WI38 (cell line): ENCODE measurements around the gene PLXDC1.

Source experiments
- H3K4me3 ChIP-seq: 2 replicates; pipeline ENCODE4 v1.5.1; 2011; ENCODE audit warnings: low read depth, mild to moderate bottlenecking, control low read depth, low read length
- TF ChIP-seq, protein P1 (sequence below): IDR thresholded peaks from 2 replicates; pipeline ENCODE4 v1.5.1; 2012; ENCODE audit warnings: low read depth, mild to moderate bottlenecking, control low read depth, low read length

Gene PLXDC1

DNA sequence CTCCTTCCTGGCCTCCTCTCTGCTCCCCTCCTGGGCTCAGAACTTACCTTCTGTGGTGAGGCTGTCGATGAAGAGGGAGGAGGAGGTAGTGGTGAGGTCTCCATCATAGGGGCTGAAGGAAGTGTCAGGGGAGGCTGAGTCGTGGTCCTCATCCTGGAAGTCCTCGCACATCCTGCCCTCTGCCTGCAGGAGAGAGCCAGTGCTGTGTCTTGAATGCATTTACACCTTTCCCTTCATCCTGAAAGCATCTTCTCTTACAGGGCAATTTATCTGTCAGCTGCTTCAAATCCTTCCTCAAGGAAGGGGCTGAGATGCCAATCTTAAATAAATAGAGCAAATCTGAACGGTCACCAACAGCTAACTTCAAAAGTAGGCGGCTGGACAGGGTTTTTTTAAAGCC, 73.6 kb downstream of the PLXDC1 start:
- no peak overlapping the region for H3K4me3 ChIP-seq
- TF ChIP-seq, protein P1, sequence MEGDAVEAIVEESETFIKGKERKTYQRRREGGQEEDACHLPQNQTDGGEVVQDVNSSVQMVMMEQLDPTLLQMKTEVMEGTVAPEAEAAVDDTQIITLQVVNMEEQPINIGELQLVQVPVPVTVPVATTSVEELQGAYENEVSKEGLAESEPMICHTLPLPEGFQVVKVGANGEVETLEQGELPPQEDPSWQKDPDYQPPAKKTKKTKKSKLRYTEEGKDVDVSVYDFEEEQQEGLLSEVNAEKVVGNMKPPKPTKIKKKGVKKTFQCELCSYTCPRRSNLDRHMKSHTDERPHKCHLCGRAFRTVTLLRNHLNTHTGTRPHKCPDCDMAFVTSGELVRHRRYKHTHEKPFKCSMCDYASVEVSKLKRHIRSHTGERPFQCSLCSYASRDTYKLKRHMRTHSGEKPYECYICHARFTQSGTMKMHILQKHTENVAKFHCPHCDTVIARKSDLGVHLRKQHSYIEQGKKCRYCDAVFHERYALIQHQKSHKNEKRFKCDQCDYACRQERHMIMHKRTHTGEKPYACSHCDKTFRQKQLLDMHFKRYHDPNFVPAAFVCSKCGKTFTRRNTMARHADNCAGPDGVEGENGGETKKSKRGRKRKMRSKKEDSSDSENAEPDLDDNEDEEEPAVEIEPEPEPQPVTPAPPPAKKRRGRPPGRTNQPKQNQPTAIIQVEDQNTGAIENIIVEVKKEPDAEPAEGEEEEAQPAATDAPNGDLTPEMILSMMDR: 0 out of 2 replicates have a peak, but pooled peaks have one; percentile 9

DNA sequence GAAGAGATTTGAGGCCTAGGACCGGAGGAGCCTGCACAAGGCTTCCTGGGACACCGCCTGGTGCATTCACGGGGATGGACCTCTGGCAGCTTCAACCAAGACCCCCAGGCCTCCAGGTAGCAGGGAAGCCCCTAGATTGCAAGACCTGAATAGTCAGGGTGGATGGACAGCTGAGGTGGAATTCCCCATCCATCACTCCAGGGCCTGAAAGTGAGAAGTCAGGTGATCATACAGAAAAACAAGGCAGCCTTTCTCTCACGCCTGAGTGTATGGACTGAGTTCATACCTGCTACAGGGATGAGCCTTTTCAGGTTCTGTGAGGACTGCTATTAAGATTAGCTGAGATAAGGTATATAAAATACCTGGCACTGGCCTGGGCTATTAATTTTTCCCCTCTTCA, 74.2 kb downstream of the PLXDC1 start:
- TF ChIP-seq, protein P1: no peak
- no peak overlapping the region for H3K4me3 ChIP-seq

DNA sequence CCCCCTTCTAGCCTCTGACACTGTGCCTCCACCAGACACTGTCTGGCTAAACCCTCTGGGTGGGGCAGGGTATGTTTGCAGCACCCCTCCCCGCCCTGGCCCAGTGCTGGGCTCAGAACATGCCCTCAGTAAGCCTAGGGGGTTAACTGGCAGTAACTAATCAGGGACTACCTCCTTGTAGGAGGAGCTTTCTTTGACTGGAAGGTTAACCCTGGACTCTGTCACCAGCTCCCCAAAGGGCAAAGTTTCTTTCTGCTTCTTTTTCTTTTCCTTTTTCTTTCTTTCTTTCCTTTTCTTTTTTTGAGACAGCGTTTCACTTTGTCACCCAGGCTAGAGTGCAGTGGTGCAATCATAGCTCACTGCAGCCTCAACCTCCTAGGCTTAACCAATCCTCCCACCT, 76.8 kb downstream of the PLXDC1 start:
- TF ChIP-seq, protein P1: no peak
- no peak overlapping the region for H3K4me3 ChIP-seq

DNA sequence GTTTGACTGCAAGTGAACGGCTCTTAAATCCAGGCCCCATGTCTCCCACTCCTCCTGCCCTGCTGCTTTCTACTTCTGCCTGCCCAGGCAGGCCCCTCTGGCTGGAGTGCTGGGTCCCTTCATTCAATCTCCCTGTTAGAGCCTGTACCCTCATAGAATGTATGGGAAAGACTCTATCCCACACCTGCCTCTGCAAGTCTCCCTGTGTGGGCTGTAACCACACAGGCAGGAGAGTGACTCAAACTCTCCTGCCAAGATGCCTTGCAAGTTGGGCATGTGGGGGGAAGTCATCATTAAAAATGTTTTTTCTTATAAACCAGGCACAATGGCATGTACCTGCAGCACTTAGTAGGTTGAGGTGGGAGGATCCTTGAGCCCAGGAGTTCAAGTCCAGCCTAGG, 77.5 kb downstream of the PLXDC1 start:
- TF ChIP-seq, protein P1: no peak

DNA sequence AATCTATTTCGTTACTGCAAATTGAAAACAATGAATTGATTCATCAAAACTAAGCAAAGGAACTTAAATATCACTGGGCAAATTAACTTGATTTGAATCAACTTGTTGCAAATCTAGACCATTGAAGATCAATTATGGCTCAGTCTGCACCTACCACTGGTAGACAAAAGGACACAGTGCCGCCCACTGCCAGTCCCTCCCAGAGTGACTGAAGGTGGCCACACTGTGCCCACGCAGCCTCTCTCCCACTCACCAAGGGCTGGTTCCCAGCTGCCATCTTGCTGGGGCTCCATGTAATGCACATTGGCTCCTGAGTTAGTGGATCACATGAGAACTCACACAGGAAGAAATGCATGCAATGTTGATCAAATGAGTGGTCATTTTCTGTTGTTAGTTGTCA, 78.1 kb downstream of the PLXDC1 start:
- TF ChIP-seq, protein P1: no peak
- no peak overlapping the region for H3K4me3 ChIP-seq

More for the DNA sequence above, 77.5 kb downstream of the PLXDC1 start:
- no peak overlapping the region for H3K4me3 ChIP-seq

DNA sequence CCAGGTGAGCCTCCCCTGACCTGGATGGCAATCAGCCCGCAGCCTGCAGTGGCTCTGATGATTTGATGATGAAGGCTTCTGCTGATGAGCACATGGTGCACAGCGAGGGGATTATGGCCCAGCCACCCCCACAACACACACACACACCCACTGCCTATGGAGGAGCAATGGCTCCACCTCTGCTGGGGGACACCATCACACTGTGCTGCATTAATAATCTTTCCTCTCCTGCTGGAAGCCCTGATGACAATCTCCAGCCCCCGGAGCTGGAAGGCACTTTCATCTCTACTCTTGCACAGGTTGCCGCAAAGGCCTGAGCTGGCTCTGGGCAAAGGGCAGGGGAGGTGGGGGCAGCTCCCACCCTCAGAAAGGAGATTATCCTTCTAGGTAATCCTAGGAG, 79.9 kb downstream of the PLXDC1 start:
- no peak overlapping the region for H3K4me3 ChIP-seq
- TF ChIP-seq, protein P1: no peak

DNA sequence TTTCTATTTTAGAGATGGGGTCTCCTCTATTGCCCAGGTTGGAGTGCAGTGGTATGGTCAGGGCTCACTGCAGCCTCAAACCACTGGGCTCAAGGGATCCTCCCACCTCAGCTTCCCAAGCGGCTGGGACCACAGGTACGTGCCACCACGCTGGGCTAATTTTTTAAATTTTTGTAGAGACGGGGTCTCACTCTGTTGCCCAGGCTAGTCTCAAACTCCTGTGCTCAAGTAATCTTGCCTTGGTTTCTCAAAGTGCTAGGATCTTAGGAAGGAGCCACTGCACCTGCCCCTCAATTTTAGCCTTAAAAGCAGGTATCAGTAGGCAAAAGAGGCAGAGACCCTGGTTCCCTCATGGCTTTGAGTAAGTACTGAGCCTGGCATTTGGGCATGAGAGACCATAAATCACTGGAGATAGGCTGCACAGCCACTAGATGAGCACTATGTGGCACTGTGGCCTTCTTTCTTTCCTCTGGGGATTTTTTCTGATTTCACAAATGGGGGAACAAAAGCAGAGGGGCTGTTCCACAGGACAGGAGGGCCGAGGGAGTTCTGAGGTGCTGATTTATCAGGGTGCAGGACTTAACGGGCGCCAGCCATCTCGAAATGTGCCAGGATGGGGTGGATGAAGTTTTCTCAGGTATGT, 82.2 kb downstream of the PLXDC1 start:
- TF ChIP-seq, protein P1: peak; percentile 66
- no peak overlapping the region for H3K4me3 ChIP-seq
